GM12875 (cell line): ENCODE results near the gene RASL12.
A peak's percentile ranks its signal among the peaks of the same experiment; 100 is the strongest.

Experiments used
- H3K4me3 ChIP-seq: one replicate; pipeline ENCODE4 v1.5.1; 2011; ENCODE audit warnings: low read depth, low read length, control low read depth
- CTCF ChIP-seq: IDR thresholded peaks from 2 replicates; pipeline ENCODE4 v1.5.1; 2011; ENCODE audit warnings: low read depth, mild to moderate bottlenecking, control low read depth, inconsistent platforms, low read length, moderate library complexity, borderline replicate concordance; ENCODE audit not compliant: insufficient read depth

RASL12 gene

GRCh38 chr15:65085990-65086679, 18.3 kb upstream of the RASL12 start:
- TF ChIP-seq CTCF: peak; percentile 43; the same call in 1 of the 2 replicates
- H3K4me3 ChIP-seq: no peak overlapping the region

GRCh38 chr15:65085207-65085753, 17.5 kb upstream of the RASL12 start:
- no peak for TF ChIP-seq CTCF

GRCh38 chr15:65084500-65085206, 16.9 kb upstream of the RASL12 start:
- no peak for TF ChIP-seq CTCF
- H3K4me3 ChIP-seq: no peak overlapping the region

More at GRCh38 chr15:65085207-65085753, 17.5 kb upstream of the RASL12 start:
- H3K4me3 ChIP-seq: no peak overlapping the region

GRCh38 chr15:65083262-65083701, 15.5 kb upstream of the RASL12 start:
- H3K4me3 ChIP-seq: no peak overlapping the region
- no peak for TF ChIP-seq CTCF

- TF ChIP-seq CTCF: no peak
- H3K4me3 ChIP-seq: no peak overlapping the region
Measured at GRCh38 chr15:65082303-65082953, 14.6 kb upstream of the RASL12 start.

- no peak for TF ChIP-seq CTCF
- H3K4me3 ChIP-seq: no peak overlapping the region
Measured at GRCh38 chr15:65081758-65082157, 14.0 kb upstream of the RASL12 start.
